Omental fat pad (tissue), 4 donors: ENCODE data around the gene IPO8. TPM values are rescaled to one million over a fixed set of nuclear protein-coding genes. Genes with fewer than 3 reads are reported as not detected.
"Not testable (repeated sequence)": the region's sequence is repeated elsewhere in the genome, so short reads cannot be mapped to it uniquely, and the experiment has no call there.

ENCODE experiments used
- ATAC-seq: fragments of 150-250 bp; one replicate; pipeline ENCODE4 v1.9.1; 2016; ENCODE audit warnings: mild to moderate bottlenecking, moderate library complexity; ENCODE audit not compliant: low FRiP score
- DNase-seq: peaks from one replicate; pipeline ENCODE4 v3.0.0-alpha.2; 2019; ENCODE audit warnings: low spot score
- total RNA-seq, 4 donors: library from RNA; depleted of rRNA; stranded (reverse); fragments of >200 nt; gene quantifications; one replicate each; pipeline ENCODE4 v1.1.0, GENCODE V29; 2016
- TF ChIP-seq, protein P1 (sequence below), 3 donors: fragments of 450-650 bp; IDR thresholded peaks; one replicate each; pipeline ENCODE4 v1.5.1; 2016 to 2017; ENCODE audit warnings: antibody characterized with exemption in 3 of 3, mild to moderate bottlenecking in 3 of 3, moderate library complexity in 2 of 3

IPO8 gene
- total RNA-seq, 4 donors from 2014 or later = 34.2 to 46.1 (median 39.2) TPM

DNA sequence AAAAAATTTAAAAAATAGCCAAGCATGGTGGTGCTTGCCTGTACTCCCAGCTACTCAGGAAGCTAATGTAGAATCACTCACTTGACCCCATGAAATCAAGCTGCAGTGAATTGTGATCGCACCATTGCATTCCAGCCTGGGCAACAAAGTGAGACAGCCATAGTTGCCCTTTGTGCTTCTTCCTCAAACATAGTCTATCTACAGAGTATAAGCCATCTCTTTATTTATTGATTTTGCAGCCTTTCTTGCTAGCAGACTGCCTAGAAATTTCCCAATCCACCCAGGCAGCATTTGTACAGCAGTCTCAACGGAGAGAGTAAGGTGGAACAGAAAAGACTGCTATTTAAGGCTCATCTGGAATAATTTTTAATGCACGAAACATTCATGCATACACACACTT is 68.8 kb downstream of the IPO8 start:
- DNase-seq (no peak), ATAC-seq (no peak)
- TF ChIP-seq, protein P1, sequence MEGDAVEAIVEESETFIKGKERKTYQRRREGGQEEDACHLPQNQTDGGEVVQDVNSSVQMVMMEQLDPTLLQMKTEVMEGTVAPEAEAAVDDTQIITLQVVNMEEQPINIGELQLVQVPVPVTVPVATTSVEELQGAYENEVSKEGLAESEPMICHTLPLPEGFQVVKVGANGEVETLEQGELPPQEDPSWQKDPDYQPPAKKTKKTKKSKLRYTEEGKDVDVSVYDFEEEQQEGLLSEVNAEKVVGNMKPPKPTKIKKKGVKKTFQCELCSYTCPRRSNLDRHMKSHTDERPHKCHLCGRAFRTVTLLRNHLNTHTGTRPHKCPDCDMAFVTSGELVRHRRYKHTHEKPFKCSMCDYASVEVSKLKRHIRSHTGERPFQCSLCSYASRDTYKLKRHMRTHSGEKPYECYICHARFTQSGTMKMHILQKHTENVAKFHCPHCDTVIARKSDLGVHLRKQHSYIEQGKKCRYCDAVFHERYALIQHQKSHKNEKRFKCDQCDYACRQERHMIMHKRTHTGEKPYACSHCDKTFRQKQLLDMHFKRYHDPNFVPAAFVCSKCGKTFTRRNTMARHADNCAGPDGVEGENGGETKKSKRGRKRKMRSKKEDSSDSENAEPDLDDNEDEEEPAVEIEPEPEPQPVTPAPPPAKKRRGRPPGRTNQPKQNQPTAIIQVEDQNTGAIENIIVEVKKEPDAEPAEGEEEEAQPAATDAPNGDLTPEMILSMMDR (IDR thresholded peaks at IDR 0.05) = no peak

DNA sequence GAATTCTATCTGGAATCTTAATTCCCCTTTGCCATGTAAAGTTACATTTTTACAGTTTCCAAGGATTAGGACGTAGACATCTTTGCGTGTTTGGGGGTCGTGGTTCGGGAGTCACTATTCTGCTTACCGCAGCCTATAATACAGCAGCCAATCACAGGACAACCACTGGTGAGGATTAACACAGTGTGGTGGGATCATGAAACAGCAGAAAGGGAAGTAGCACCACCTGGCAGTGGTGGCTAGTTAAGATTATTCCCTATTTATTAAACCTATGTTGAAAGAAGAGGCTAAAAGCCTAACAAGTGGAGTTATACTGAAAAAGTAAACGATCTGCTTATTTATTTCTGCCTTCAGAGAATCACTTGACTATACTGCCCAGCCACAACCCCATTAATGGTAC is 71.7 kb downstream of the IPO8 start:
- DNase-seq = no peak
- no peak for ATAC-seq
- TF ChIP-seq, protein P1 (IDR thresholded peaks at IDR 0.05) = no peak

DNA sequence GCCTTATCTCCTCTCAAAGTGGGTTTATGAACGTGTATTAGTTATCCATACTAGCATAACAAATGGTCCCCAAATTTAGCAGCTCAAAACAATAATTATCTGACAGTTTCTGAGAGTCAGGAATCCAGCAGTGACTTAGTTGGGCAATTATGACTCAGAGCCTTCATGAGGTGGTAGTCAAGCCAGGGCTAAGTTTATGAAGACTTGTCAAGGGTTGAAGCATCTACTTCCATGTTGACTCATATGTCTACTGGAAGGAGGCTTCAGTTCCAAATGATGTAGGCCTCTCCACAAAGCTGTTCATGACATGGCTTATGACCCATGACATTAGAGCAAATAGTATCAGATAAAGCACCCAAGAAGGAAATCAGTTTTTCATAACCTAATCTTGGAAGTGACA is 73.2 kb downstream of the IPO8 start:
- ATAC-seq = no peak

DNA sequence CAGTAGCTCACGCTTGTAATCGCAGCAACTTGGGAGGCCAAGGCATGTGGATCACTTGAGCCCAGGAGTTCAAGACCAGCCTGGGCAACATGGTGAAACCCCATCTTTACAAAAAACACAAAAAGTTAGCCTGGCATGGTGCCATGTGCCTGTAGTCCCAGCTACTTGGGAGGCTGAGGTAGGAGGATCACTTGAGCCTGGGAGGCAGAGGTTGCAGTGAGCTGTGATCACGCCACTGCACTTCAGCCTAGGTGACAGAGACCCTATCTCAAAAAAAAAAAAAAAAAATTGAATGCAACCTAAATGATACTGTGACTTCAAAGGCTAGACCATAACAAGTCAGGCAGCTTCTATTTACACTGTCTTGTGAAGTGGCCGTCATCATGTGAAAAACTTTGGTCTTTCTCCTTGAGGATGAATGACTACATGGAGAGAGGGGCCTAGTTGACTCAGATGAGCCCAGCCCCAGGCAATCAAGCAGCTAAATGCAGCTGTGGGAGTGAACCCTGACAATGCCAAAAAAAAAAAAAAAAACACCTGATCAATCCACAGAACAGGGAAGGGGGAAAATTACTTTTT is 73.9 kb downstream of the IPO8 start:
- not testable (repeated sequence) for ATAC-seq, DNase-seq

More for the DNA sequence above, 73.2 kb downstream of the IPO8 start:
- no peak for DNase-seq
- TF ChIP-seq, protein P1 (IDR thresholded peaks at IDR 0.05) = no peak

DNA sequence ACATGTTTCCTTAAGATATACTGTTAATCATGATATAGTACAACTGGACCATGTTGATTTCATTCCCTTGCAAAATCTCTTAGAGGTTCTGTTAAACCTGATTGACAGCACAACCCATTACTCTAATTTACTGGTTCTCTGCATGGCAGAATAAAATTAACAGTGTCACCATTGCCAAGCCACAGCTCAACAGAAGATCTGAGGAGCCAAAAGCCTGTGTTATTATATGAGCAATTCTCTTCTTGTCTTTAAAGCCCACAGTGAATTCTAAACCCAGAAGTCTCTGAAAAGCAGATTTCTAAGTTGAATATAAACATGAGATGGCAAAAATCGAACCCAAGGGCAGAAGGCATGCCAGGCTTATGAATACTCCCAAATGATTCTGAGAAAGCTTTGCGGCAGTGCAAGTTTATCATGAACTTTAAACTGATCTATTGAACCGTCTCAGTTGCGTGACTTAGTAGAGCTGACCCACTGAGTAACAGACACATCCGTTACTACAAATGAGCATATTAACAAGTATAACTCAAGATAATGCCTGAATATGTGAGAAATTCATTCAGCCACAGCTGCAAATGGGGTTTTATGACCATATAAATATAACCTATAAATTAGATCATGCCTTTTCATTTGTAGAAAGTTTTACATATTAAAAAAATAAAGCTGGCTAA is 78.2 kb downstream of the IPO8 start:
- DNase-seq (no peak), ATAC-seq (no peak)
- TF ChIP-seq, protein P1 (IDR thresholded peaks at IDR 0.05) = no peak

DNA sequence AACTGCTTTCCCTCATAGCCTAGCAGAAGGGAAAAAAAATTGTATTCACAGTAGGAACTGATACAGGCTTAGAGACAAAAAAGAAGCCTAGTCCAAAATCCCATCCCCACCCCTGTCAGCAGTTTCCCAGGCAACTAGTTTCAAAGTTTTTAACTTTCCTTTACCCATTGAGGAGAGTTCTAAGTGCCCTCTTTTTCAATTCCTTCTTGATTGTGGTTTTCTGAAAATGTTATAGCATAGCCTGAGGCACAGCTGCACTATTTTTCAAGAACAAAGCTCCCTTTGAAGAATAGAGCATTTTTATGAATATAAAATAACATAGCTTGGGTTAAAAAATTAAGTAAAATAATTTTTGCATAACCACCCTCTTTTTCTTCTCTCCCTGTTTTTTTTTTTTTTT is 81.6 kb downstream of the IPO8 start:
- DNase-seq (no peak), ATAC-seq (no peak)
- TF ChIP-seq, protein P1 (IDR thresholded peaks at IDR 0.05) = no peak

DNA sequence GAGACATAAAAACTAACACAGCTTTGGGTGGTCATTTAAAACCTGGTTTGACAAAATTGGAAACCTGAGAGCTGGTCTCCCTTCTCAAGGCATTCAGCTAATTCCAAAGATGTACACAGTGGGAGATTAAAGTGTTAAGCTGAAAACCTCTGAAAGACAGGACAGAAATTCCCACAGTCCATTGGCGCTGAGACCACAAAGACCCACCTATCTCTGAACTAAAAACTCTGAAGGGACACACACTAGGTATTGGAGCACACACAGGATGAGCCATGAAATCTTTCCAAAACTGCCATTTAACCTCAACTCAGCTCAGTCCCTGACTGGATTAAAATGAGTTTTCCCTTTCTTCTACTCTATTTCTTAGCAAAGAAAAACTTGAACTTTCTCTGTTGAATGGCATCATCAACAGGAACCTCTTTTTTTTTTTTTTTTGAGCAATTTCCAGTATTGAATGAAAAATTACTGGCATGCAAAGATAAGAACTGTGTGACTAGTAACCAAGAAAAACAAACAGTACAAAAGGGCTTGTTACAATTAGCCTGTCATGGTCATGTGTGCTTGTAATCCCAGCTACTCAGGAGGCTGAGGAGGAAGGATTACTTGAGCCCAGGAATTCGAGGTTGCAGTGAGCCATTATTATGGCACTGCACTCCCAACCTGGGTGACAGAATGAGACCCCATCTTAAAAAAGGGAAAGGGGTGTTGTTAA is 82.4 kb downstream of the IPO8 start:
- TF ChIP-seq, protein P1 (IDR thresholded peaks at IDR 0.05) = no peak
- DNase-seq (no peak), ATAC-seq (no peak)
